HCT116 (cell line): ENCODE measurements around the gene ABR. TPM values are rescaled to one million over a fixed set of nuclear protein-coding genes. Genes with fewer than 3 reads are reported as not detected.

ENCODE experiments used
- ATAC-seq: fragments of 200-7000 bp; cut with Tn5 transposase; 2 replicates; pipeline ENCODE4 v1.9.1; 2020; ENCODE audit warnings: mild to moderate bottlenecking, moderate library complexity
- BruUV-seq: library from RNA; stranded (reverse); fragments of 400-500 nt; replicated peaks from 2 replicates; lab custom pipeline; 2021; lab: Mats Ljungman, UMichigan
- CTCF ChIA-PET: fragments of 300-600 bp; sonication (Branson Sonifier 250); formaldehyde crosslinking; loops from one replicate; lab custom pipeline; 2021; ENCODE audit warnings: antibody characterized with exemption; lab: Charles Lee
- POLR2A ChIA-PET: fragments of 300-600, 350-600 bp; sonication (Branson Sonifier 250); formaldehyde crosslinking; loops from one replicate; lab custom pipeline; 2021; ENCODE audit warnings: antibody characterized with exemption; lab: Charles Lee
- RAD21 ChIA-PET, 2 experiments: fragments of 300-600 bp; sonication (Branson Sonifier 250); formaldehyde crosslinking; loops; one replicate each; lab custom pipeline; 2023; ENCODE audit warnings: low total read pairs in 2 of 2; ENCODE audit not compliant: uncharacterized antibody in 2 of 2, unreplicated experiment in 2 of 2, low non-redundant PET in 1 of 2; lab: Charles Lee
- DNase-seq: peaks from one replicate; pipeline ENCODE4 v3.0.0-alpha.2; 2010; ENCODE audit warnings: low read depth, low spot score
- H2AFZ ChIP-seq: fragments of 200-600 bp; shearing (Covaris generic), sonication (generic); 2 replicates; pipeline ENCODE4 v1.6.1; 2017; ENCODE audit warnings: low read depth, mixed run types, mixed read lengths, antibody characterized with exemption, low read length; ENCODE audit not compliant: poor library complexity, severe bottlenecking
- H3K27ac ChIP-seq: 2 replicates; pipeline ENCODE4 v1.5.1; 2012; ENCODE audit warnings: low read depth, low read length
- H3K27me3 ChIP-seq: fragments of 200-600 bp; sonication (generic); 2 replicates; pipeline ENCODE4 v1.6.1; 2016; ENCODE audit warnings: mixed run types, low read length, mixed read lengths; ENCODE audit not compliant: insufficient read depth
- H3K36me3 ChIP-seq, 2 experiments: fragments of 200-500 bp in 1 of 2; fragments of 200-600 bp in 1 of 2; sonication (Bioruptor generic) in 1 of 2; sonication (generic) in 1 of 2; 2 replicates each; pipeline versions ENCODE4 v1.5.1 to v1.6.1; 2014 to 2016; ENCODE audit warnings: low read length in 2 of 2, inconsistent platforms in 1 of 2, mixed read lengths in 1 of 2, mixed run types in 1 of 2; ENCODE audit not compliant: insufficient read depth in 2 of 2, control insufficient read depth in 1 of 2
- H3K4me1 ChIP-seq, 2 experiments: fragments of 200-600 bp in 1 of 2; sonication (generic) in 1 of 2; 2 replicates each; pipeline versions ENCODE4 v1.5.1 to v1.6.1; 2012 to 2017; ENCODE audit warnings: low read length in 2 of 2, inconsistent platforms in 1 of 2, mild to moderate bottlenecking in 1 of 2, mixed read lengths in 1 of 2, mixed run types in 1 of 2, moderate library complexity in 1 of 2; ENCODE audit not compliant: insufficient read depth in 2 of 2, control insufficient read depth in 1 of 2
- H3K4me2 ChIP-seq: fragments of 200-600 bp; sonication (generic); 2 replicates; pipeline ENCODE4 v1.6.1; 2017; ENCODE audit warnings: mixed run types, low read length, mixed read lengths
- H3K4me3 ChIP-seq, 2 experiments: fragments of 200-600 bp in 1 of 2; sonication (generic) in 1 of 2; replicated peaks in 1 of 2; 2 replicates each; pipeline ENCODE4 v1.5.1; 2011 to 2016; ENCODE audit warnings: low read length in 2 of 2, control low read depth in 1 of 2, low read depth in 1 of 2, mild to moderate bottlenecking in 1 of 2, mixed read lengths in 1 of 2, mixed run types in 1 of 2
- H3K79me2 ChIP-seq: fragments of 200-600 bp; sonication (generic); 2 replicates; pipeline ENCODE4 v1.6.1; 2017; ENCODE audit warnings: mild to moderate bottlenecking, mixed run types, low read length, moderate library complexity, mixed read lengths; ENCODE audit not compliant: insufficient read depth
- H3K9ac ChIP-seq: fragments of 200-600 bp; sonication (generic); 2 replicates; pipeline ENCODE4 v1.6.1; 2016; ENCODE audit warnings: low read length, mixed read lengths
- H3K9me2 ChIP-seq: fragments of 200-600 bp; sonication (generic), shearing (Covaris generic); 2 replicates; pipeline ENCODE4 v1.6.1; 2017; ENCODE audit warnings: mixed run types, mild to moderate bottlenecking, moderate library complexity; ENCODE audit not compliant: insufficient read depth
- H3K9me3 ChIP-seq, 2 experiments: fragments of 200-500 bp in 1 of 2; fragments of 200-600 bp in 1 of 2; sonication (Bioruptor generic) in 1 of 2; sonication (generic) in 1 of 2; 2 replicates each; pipeline ENCODE4 v1.6.1; 2014 to 2017; ENCODE audit warnings: low read length in 2 of 2, mixed read lengths in 2 of 2, inconsistent platforms in 1 of 2, low read depth in 1 of 2, mild to moderate bottlenecking in 1 of 2, mixed run types in 1 of 2, moderate library complexity in 1 of 2; ENCODE audit not compliant: control insufficient read depth in 1 of 2, insufficient read depth in 1 of 2
- H4K20me1 ChIP-seq: fragments of 200-600 bp; sonication (generic), shearing (Covaris generic); 2 replicates; pipeline ENCODE4 v1.6.1; 2017; ENCODE audit warnings: mixed run types, mild to moderate bottlenecking, moderate library complexity; ENCODE audit not compliant: insufficient read depth
- ATF3 ChIP-seq: IDR thresholded peaks from 2 replicates; pipeline ENCODE4 v1.6.1; 2012
- CBX3 ChIP-seq: IDR thresholded peaks from 2 replicates; pipeline ENCODE4 v1.6.1; 2012; ENCODE audit warnings: low read depth
- CEBPB ChIP-seq: IDR thresholded peaks from 2 replicates; pipeline ENCODE4 v1.6.1; 2012; ENCODE audit warnings: low read depth
- ELF1 ChIP-seq: IDR thresholded peaks from 2 replicates; pipeline ENCODE4 v1.6.1; 2012; ENCODE audit warnings: low read depth, borderline replicate concordance
- EZH2phosphoT487 ChIP-seq: fragments of 200-600 bp; IDR thresholded peaks from 2 replicates; pipeline ENCODE4 v1.6.1; 2018; ENCODE audit warnings: antibody characterized with exemption, borderline replicate concordance
- FOSL1 ChIP-seq: IDR thresholded peaks from 2 replicates; pipeline ENCODE4 v1.6.1; 2012; ENCODE audit warnings: low read depth
- JUND ChIP-seq: IDR thresholded peaks from 2 replicates; pipeline ENCODE4 v1.6.1; 2012
- POLR2A ChIP-seq: IDR thresholded peaks from 2 replicates; pipeline ENCODE4 v1.7.0; 2011; ENCODE audit warnings: borderline replicate concordance; ENCODE audit not compliant: insufficient read depth, insufficient read length; ENCODE audit errors: extremely low read depth
- POLR2AphosphoS5 ChIP-seq: IDR thresholded peaks from 2 replicates; pipeline ENCODE4 v1.6.1; 2011; ENCODE audit warnings: mild to moderate bottlenecking, low read depth, low read length, moderate library complexity
- RAD21 ChIP-seq: IDR thresholded peaks from 2 replicates; pipeline ENCODE4 v1.6.1; 2012; ENCODE audit warnings: low read depth, mild to moderate bottlenecking
- SIN3A ChIP-seq: IDR thresholded peaks from 2 replicates; pipeline ENCODE4 v1.6.1; 2012; ENCODE audit warnings: low read depth
- SRF ChIP-seq: IDR thresholded peaks from 2 replicates; pipeline ENCODE4 v1.6.1; 2012; ENCODE audit warnings: low read depth
- YY1 ChIP-seq: IDR thresholded peaks from 2 replicates; pipeline ENCODE4 v1.6.1; 2011; ENCODE audit warnings: low read length, low read depth, moderate library complexity, mild to moderate bottlenecking; ENCODE audit not compliant: insufficient replicate concordance; ENCODE audit errors: extremely low read depth
- ZFX ChIP-seq: fragments of 450-650 bp; IDR thresholded peaks from 2 replicates; pipeline ENCODE4 v1.6.1; 2017
- ZNF274 ChIP-seq: fragments of 200-500 bp; sonication (Bioruptor generic); IDR thresholded peaks from 2 replicates; pipeline ENCODE4 v1.6.1; 2014; ENCODE audit warnings: mild to moderate bottlenecking, low read depth, low read length, inconsistent platforms
- intact Hi-C: fragments of 100-400 bp; cut with micrococcal nuclease; formaldehyde crosslinking; loops from 2 replicates; pipeline ENCODE4 v1.10.0; 2022
- total RNA-seq: library from RNA; stranded (reverse); gene quantifications from one replicate; pipeline ENCODE4 v1.2.1, GENCODE V29; 2021; ENCODE audit not compliant: unreplicated experiment
- TF ChIP-seq, protein P1 (sequence below): IDR thresholded peaks from 2 replicates; pipeline ENCODE4 v1.6.1; 2012; ENCODE audit warnings: low read depth
- TF ChIP-seq, protein P2 (sequence below), 3 experiments: fragments of 200-600 bp in 1 of 3; sonication (generic) in 1 of 3; IDR thresholded peaks in 2 of 3; conservative IDR thresholded peaks in 1 of 3; 2 replicates each; pipeline ENCODE4 v1.5.1; 2012 to 2017; ENCODE audit warnings: low read depth in 2 of 3, low read length in 2 of 3, antibody characterized with exemption in 1 of 3, borderline replicate concordance in 1 of 3, control low read depth in 1 of 3, mild to moderate bottlenecking in 1 of 3, mixed read lengths in 1 of 3, mixed run types in 1 of 3, moderate library complexity in 1 of 3; ENCODE audit not compliant: insufficient read depth in 1 of 3

ABR gene
- total RNA-seq, 1 experiment from 2014 or later = 58.5 TPM

DNA sequence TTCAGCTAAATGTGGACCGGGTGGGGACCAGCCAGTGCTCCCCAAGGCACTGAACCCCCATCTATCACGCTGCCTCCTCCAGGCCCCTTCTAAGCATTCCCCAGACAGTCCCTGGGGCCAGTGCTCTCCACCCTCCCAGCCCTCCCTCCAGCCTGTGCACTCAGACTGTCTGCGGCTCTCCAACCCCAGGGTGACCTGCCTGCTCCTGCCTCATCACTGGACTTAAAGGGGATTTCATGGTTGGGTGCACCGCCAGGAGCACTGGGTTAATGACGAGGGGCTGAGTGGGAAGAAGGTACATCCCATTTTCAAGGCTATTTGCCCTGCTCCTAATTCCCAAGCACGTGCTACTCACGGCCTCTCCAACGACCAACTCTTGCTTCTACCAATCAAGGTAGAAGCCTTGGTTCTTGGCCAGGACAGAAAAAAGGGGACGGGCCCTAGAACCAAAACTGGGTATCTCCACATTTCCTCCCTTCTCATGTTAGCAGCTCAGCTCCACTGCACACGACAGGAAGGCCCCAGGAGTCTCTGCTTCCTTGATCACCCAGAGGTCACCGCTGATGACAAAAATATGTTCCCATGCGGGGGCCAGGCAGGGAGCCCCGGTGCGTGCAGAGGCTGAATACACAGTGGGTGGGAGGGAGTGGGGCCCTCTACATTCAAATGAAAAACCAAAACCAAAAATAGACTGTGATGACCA is 3.5 kb upstream of the ABR start:
- CTCF ChIA-PET = no interaction called here
- Histone ChIP-seq H3K4me2 (no peak overlapping the region), H3K36me3 (no peaks in the 10 kb centered on the region), H3K4me3 (no peak overlapping the region), H3K4me1 (peaks cover 6 to 34% of the 10 kb centered on the region in 2 experiments; a peak in 3 of 4 replicates), H3K9ac (no peak overlapping the region), H3K9me3 (no peaks in the 10 kb centered on the region), H3K9me2 (no peaks in the 10 kb centered on the region), H3K27ac (no peak overlapping the region), H3K79me2 (no peaks in the 10 kb centered on the region), H4K20me1 (no peaks in the 10 kb centered on the region), H2AFZ (no peak overlapping the region), H3K27me3 (no peaks in the 10 kb centered on the region)
- POLR2A ChIA-PET = no interaction called here
- TF ChIP-seq SIN3A = no peak
- no peak for TF ChIP-seq POLR2A
- TF ChIP-seq SRF = no peak
- no peak for TF ChIP-seq YY1
- no peak for TF ChIP-seq JUND
- no peak for TF ChIP-seq ZNF274
- TF ChIP-seq, protein P1, sequence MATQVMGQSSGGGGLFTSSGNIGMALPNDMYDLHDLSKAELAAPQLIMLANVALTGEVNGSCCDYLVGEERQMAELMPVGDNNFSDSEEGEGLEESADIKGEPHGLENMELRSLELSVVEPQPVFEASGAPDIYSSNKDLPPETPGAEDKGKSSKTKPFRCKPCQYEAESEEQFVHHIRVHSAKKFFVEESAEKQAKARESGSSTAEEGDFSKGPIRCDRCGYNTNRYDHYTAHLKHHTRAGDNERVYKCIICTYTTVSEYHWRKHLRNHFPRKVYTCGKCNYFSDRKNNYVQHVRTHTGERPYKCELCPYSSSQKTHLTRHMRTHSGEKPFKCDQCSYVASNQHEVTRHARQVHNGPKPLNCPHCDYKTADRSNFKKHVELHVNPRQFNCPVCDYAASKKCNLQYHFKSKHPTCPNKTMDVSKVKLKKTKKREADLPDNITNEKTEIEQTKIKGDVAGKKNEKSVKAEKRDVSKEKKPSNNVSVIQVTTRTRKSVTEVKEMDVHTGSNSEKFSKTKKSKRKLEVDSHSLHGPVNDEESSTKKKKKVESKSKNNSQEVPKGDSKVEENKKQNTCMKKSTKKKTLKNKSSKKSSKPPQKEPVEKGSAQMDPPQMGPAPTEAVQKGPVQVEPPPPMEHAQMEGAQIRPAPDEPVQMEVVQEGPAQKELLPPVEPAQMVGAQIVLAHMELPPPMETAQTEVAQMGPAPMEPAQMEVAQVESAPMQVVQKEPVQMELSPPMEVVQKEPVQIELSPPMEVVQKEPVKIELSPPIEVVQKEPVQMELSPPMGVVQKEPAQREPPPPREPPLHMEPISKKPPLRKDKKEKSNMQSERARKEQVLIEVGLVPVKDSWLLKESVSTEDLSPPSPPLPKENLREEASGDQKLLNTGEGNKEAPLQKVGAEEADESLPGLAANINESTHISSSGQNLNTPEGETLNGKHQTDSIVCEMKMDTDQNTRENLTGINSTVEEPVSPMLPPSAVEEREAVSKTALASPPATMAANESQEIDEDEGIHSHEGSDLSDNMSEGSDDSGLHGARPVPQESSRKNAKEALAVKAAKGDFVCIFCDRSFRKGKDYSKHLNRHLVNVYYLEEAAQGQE = no peak
- no peak for TF ChIP-seq ELF1
- no peak for TF ChIP-seq CBX3
- TF ChIP-seq FOSL1 = no peak
- TF ChIP-seq RAD21 = no peak
- TF ChIP-seq ZFX = no peak
- TF ChIP-seq CEBPB = no peak
- no peak for TF ChIP-seq ATF3
- TF ChIP-seq EZH2phosphoT487 = no peak
- TF ChIP-seq, protein P2, sequence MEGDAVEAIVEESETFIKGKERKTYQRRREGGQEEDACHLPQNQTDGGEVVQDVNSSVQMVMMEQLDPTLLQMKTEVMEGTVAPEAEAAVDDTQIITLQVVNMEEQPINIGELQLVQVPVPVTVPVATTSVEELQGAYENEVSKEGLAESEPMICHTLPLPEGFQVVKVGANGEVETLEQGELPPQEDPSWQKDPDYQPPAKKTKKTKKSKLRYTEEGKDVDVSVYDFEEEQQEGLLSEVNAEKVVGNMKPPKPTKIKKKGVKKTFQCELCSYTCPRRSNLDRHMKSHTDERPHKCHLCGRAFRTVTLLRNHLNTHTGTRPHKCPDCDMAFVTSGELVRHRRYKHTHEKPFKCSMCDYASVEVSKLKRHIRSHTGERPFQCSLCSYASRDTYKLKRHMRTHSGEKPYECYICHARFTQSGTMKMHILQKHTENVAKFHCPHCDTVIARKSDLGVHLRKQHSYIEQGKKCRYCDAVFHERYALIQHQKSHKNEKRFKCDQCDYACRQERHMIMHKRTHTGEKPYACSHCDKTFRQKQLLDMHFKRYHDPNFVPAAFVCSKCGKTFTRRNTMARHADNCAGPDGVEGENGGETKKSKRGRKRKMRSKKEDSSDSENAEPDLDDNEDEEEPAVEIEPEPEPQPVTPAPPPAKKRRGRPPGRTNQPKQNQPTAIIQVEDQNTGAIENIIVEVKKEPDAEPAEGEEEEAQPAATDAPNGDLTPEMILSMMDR (IDR thresholded peaks at IDR 0.05 in 2 of 3, conservative IDR thresholded peaks at IDR 0.05 in 1 of 3; ENCODE audit: borderline replicate concordance in 1 of 3, insufficient read depth in 1 of 3, low read depth in 2 of 3, low read length in 2 of 3) = no peak
- TF ChIP-seq POLR2AphosphoS5 = no peak
- BruUV-seq = no TSS peak
- intact Hi-C loops = no loop called here
- RAD21 ChIA-PET = no interaction called here
- DNase-seq (no peak), ATAC-seq (no peak)
